GM21360 (cell line): ENCODE data around the gene HSD11B2.

Experiments
- ATAC-seq: cut with Tn5 transposase; IDR thresholded peaks from one replicate; pipeline ENCODE4 v1.9.1; 2021; ENCODE audit warnings: mild to moderate bottlenecking, moderate library complexity; ENCODE audit not compliant: unreplicated experiment

The HSD11B2 gene

DNA sequence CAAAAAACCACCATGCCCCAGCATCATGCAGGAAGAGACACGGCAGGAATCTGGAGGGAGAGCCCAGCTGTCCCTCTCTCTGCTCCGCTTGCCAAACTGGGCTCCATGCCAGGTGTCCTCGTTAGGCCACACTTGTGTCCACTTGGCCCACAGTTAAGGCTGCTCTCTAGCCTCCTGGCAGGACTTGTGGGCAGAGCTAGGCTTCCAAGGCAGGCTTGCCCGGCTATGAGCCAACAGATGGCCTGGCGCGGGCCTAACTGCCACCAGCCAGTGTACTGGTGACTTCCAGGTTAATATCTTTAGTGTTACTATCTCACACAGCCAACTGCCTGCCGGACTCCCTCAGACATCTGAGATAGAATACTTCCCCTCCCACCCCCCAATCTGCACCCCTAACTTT lies 39.4 kb downstream of the HSD11B2 start:
- ATAC-seq: no peak

DNA sequence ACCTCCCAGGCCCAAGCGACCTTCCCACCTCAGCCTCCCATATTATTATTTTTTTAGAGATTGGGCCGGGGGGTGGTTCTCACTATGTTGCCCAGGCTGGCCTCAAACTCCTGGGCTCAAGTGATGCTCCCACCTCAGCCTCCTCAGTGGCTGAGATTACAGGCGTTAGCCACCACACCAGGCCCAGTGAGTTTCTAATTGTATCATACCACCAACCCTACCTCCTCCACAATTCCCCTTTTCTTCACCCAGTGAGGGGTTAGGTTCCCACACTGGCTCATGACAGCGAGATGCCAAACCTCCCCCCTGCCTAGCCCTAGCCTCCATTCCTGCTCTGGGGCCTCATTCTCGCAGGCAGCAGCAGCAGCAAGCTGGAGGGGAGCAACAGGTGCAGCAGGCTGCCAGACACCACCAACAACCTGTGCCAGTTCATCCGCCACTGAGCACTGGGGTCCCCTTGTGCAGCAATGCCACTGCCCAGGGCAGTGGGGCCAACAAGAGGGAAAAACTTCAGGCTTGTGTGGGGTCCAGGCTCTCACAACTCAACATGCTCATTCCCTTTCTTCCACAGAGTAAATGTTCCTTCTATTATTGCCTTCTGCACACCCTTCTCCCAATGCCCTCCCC lies 41.0 kb downstream of the HSD11B2 start:
- no peak for ATAC-seq

DNA sequence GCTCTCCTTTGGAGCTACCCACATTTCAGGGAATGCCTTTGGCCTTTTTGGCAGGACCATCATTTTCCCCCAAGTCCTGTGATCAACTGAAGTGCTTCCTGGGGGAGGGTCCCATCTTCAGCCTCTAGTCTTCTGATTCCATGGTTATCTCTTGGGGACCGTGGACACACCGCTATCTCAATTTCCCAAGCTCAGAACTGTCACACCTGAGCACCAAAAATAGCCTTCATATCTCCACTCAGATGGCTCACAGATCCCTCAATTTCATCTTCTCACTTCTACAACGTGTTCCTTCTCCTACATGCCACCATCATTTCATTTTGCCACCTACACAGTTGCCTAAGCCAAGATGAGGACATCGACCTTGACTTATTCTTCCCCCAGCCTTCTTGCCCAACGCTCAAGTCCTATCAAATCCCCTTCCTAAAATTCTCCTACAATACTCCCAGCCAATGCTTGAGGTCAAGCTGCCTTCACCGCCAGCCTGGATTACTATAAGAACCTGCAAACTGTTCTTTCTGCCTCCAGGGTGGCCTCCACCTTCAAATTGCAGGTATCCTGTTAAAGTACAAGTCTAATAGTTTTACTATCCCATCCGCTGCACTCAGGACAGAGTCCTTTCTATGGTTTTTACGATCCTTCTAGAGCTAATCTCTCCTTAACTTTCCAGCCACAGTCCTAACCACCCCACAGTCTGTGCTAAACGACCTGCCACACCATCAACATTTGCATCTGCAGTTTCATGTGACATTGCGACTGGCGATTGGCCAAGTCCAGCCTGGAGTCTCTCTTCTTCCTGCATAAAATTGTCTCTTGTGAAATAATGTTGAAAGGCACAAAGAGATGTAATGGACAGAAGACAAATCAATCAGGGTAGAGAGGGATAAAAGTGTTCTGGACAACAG lies 43.9 kb downstream of the HSD11B2 start:
- no peak for ATAC-seq

- no peak for ATAC-seq
These were observed 47.1 kb downstream of the HSD11B2 start for GRCh38 chr16:67477960-67478554.

- ATAC-seq: peak; percentile 90
These were observed 50.1 kb downstream of the HSD11B2 start, which contains the start of gene ATP6V0D1 for GRCh38 chr16:67480833-67481560. TSS of gene ATP6V0D1 (minus strand) at chr16:67481157. CDS start at chr16:67481086, 71 bp downstream.

DNA sequence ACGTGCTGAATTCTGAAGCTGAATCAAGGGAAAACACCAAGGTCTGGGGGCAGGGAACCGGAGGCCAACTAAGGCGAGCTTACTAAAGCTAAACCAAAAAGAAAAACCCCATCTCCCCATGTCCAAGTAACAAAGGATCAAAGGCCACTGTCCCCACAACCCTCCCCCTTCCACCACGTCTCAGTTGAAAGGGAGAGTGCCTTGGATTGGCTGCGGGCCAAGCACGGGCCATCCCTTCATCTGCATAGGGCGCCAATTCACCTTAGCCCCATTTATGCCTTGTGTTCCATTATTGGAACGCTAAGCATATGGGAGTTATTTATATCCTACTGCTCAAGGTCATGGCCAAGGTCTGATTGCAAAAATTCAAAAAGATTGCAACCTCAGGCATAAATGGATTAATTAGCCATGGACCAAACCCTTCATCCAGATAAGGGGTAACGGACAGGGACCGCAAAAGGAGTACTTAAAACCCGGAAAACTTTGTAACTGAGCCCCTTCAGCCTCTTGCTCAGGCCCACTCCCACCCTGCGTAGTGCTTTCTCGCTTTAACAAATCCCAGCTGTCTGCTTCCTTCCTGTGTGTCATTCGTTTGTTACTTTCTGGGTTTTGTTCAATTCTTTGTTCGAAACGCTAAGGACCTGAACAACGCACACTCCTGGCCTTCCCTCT lies 50.8 kb downstream of the HSD11B2 start:
- peak; percentile 0 for ATAC-seq

GRCh38 chr16:67482233-67482924 lies 51.5 kb downstream of the HSD11B2 start:
- no peak for ATAC-seq

- no peak for ATAC-seq
These were observed 52.2 kb downstream of the HSD11B2 start, which contains the start of gene AGRP for GRCh38 chr16:67483150-67483549. TSS of gene AGRP (minus strand) at chr16:67483547. CDS start at chr16:67483398, 149 bp downstream.

GRCh38 chr16:67483731-67484525 lies 53.0 kb downstream of the HSD11B2 start:
- ATAC-seq: no peak

DNA sequence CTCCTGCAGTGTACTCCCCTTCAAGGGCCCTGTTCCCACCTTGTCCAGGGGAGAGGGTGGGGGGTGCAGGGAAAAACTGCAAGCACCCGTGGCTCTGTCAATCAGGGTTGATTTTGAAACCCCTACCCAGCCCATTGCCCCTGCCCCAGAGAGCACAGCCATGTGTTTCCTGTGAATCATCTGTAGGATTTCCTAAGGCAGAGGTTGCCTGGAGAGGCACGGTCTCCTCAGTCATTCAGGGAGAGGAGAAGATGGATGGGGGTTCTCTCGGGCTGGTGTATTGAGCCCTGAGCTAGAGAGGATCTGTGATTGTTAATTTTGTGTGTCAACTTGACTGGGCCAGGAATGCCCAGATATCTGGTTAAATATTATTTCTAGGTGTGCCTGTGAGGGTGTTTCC lies 55.9 kb downstream of the HSD11B2 start:
- no peak for ATAC-seq
